Transverse colon (tissue), 4 donors: Measurements from ENCODE around the gene AGK. TPM values are rescaled to one million over a fixed set of nuclear protein-coding genes. Genes with fewer than 3 reads are reported as not detected.
"Not testable (repeated sequence)": the region's sequence is repeated elsewhere in the genome, so short reads cannot be mapped to it uniquely, and the experiment has no call there.

Source experiments
- DNase-seq: peaks from one replicate; pipeline ENCODE4 v3.0.0-alpha.2; 2019
- H3K27ac ChIP-seq, 4 donors: fragments of 200-600 bp; sonication (generic); 2 replicates each; pipeline ENCODE4 v1.5.1; 2016 to 2018; ENCODE audit warnings: inconsistent platforms in 4 of 4
- H3K27me3 ChIP-seq: fragments of 200-600 bp; sonication (generic); 2 replicates; pipeline ENCODE4 v1.5.1; 2017; ENCODE audit warnings: inconsistent platforms
- H3K36me3 ChIP-seq, 4 donors: fragments of 200-600 bp; sonication (generic); 2 replicates each; pipeline ENCODE4 v1.5.1; 2017 to 2019; ENCODE audit warnings: inconsistent platforms in 4 of 4
- H3K4me1 ChIP-seq, 4 donors: fragments of 200-600 bp; sonication (generic); 2 replicates each; pipeline ENCODE4 v1.5.1; 2017 to 2020; ENCODE audit warnings: inconsistent platforms in 4 of 4
- H3K4me3 ChIP-seq, 4 donors: fragments of 200-600 bp; sonication (generic); 1 replicate in 1 of 4; 2 replicates in 3 of 4; pipeline versions ENCODE4 v1.5.1 to v1.6.1; 2017 to 2019; ENCODE audit warnings: inconsistent platforms in 4 of 4
- H3K9me3 ChIP-seq, 2 donors: fragments of 200-600 bp; sonication (generic); 2 replicates each; pipeline ENCODE4 v1.5.1; 2017 to 2019; ENCODE audit warnings: inconsistent platforms in 2 of 2
- CTCF ChIP-seq, 5 experiments: fragments of 200-600 bp in 3 of 5; fragments of 450-650 bp in 2 of 5; sonication (generic) in 3 of 5; IDR thresholded peaks; 1 replicate in 2 of 5; 2 replicates in 3 of 5; pipeline ENCODE4 v1.5.1; 2016 to 2017; ENCODE audit warnings: antibody characterized with exemption in 5 of 5, inconsistent platforms in 3 of 5, mild to moderate bottlenecking in 2 of 5, moderate library complexity in 1 of 5
- EP300 ChIP-seq: sonication (generic); formaldehyde crosslinking; IDR thresholded peaks from one replicate; pipeline ENCODE4 v1.6.1; 2017; ENCODE audit warnings: antibody characterized with exemption, low read depth
- POLR2A ChIP-seq: fragments of 450-650 bp; IDR thresholded peaks from one replicate; pipeline ENCODE4 v1.6.1; 2016; ENCODE audit warnings: antibody characterized with exemption, mild to moderate bottlenecking, moderate library complexity
- POLR2AphosphoS5 ChIP-seq, 3 donors: sonication (generic); formaldehyde crosslinking; IDR thresholded peaks; one replicate each; pipeline ENCODE4 v1.6.1; 2016; ENCODE audit warnings: antibody characterized with exemption in 3 of 3
- WGBS, 2 donors: methylation state at CpG; one replicate each; pipeline ENCODE4 v1.1.5; 2018; ENCODE audit warnings: low coverage in 1 of 2; 5-methylcytosine and 5-hydroxymethylcytosine counted together
- in situ Hi-C, 4 donors: fragments of 200-750 bp; cut with MboI; loops; one replicate each; pipeline versions ENCODE4 v1.15.0 to v1.15.1; 2017; ENCODE audit warnings: low sequenced_read_pairs in 3 of 4, low pct_ligation_motif_present in 1 of 4, low pct_unique_long_range_greater_than_20kb in 1 of 4
- intact Hi-C: fragments of 100-400 bp; cut with DNase I; formaldehyde crosslinking; loops from one replicate; pipeline ENCODE4 v1.15.1; 2023; ENCODE audit warnings: low total_unique reads
- total RNA-seq, 4 donors: library from RNA; depleted of rRNA; stranded (reverse); fragments of >200 nt; gene quantifications; one replicate each; pipeline ENCODE4 v1.1.0, GENCODE V29; 2016

AGK gene
- total RNA-seq, 4 donors from 2014 or later: 5.4 to 22.8 (median 19.1) TPM

DNA sequence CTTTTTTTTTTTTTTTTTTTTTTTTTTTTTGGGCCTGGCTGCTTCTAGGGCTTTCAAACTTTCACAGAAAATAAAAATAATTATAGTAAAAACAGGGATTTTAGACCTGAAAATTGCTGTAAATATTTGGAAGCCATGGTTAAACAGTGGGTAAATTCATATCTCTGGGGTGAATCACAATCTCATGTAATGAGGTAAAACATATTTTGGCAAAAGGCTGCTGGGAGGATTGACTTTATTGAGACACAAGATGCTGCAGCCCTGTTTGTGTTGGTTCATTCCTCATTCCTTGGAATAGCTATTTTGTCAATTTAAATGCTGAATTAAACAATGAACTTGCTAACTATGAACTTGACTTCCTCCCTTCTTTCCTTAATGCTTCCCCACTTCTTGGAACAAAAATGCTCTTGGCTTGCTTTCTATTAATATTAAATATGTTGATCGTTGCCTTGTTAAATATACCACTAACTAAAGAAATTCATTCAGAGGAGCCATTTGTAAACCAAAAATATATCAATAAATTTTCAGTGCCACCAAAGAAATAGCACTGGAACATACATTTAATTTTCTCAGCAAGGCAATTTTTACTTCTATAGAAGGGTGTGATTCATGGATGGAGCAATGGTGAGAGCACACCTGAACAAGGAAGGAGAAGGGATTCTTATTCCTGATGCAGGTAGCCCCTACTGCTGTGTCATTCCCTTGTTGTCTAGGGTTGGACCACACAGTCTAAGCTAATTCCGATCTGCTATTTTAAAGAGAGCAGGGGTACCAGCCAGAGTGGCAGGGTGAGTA is 24.6 kb downstream of the AGK start:
- intact Hi-C loops: no loop called here
- Histone ChIP-seq H3K9me3 (peaks cover 0 to 8% of the 10 kb centered on the region in 2 donors), H3K36me3 (peaks cover 0 to 6% (median 0%) of the 10 kb centered on the region in 4 donors), H3K27me3 (no peaks in the 10 kb centered on the region), H3K4me1 (no peaks in the 10 kb centered on the region), H3K4me3 (no peak overlapping the region), H3K27ac (no peak overlapping the region)
- WGBS, 2 donors: 89 to 91% methylated on average over 1 to 2 of the region's 2 CpGs
- no peak for TF ChIP-seq POLR2A
- no peak for TF ChIP-seq EP300
- in situ Hi-C loops: no loop called here
- no peak for DNase-seq

DNA sequence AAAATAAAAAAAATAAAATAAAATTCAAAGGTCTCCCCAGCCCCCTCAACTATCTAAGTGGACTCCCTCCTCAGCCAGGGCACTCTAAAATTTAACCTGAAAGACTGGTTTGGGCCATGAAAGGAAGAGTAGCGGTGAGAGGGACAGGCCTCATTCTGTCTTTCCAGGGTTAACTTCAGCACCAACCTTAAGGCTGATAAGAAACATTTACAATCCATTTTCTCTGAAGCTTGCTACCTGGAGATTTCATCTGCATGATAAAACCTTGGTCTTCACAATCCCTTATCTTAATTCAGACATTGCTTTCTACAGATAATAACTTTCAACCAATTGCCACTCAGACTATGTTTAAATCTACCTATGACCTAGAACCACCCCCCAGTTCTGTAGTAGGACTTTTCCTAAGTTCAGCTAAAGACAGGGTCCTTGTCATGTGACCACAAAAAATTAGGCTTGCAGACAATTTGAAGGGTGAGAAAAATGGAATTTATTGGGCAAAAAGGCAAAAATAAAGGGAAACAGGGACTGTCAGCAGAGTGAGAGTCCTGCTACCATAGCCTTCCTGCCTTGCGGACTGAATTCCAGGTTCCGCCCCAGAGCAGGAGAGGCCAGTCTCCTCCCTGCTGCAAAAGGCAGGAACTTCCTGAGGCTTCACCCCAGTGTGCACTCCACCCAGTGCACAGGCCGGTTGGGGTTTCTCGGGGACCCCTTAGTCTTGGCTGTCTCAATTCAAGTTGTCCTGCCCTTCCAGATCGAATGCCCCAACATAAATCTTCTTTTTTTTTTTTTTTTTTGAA is 26.0 kb downstream of the AGK start:
- in situ Hi-C loops (no loop called here), intact Hi-C loops (no loop called here)
- no peak for TF ChIP-seq POLR2A
- no peak for TF ChIP-seq EP300
- TF ChIP-seq CTCF (IDR thresholded peaks at IDR 0.05): no peak
- no peak for TF ChIP-seq POLR2AphosphoS5 (IDR thresholded peaks at IDR 0.05)
- DNase-seq: no peak
- Histone ChIP-seq H3K9me3 (peaks cover 0 to 8% of the 10 kb centered on the region in 2 donors), H3K27ac (no peak overlapping the region), H3K4me1 (no peaks in the 10 kb centered on the region), H3K27me3 (no peaks in the 10 kb centered on the region), H3K36me3 (peaks cover 0 to 6% (median 0%) of the 10 kb centered on the region in 4 donors), H3K4me3 (no peak overlapping the region)
- WGBS, 2 donors: 99 to 100% methylated on average over 2 to 6 of the region's 6 CpGs

- H3K27ac ChIP-seq, H3K36me3 ChIP-seq, H3K4me1 ChIP-seq, H3K27me3 ChIP-seq, in situ Hi-C loops, H3K9me3 ChIP-seq, intact Hi-C loops, H3K4me3 ChIP-seq, DNase-seq: not testable (repeated sequence)
- WGBS, 2 donors: 93% methylated on average over 5 of the region's 5 CpGs
Measured at GRCh38 chr7:141579953-141580352, 28.7 kb downstream of the AGK start.

- DNase-seq, in situ Hi-C loops, H3K9me3 ChIP-seq, H3K27ac ChIP-seq, H3K27me3 ChIP-seq, H3K4me3 ChIP-seq, H3K4me1 ChIP-seq, intact Hi-C loops, H3K36me3 ChIP-seq: not testable (repeated sequence)
- 81% methylated on average over 7 of the region's 7 CpGs; no CpG with 5 or more reads in 1 of the 2 donors for WGBS, 2 donors
Measured at GRCh38 chr7:141582063-141582462, 30.9 kb downstream of the AGK start.

DNA sequence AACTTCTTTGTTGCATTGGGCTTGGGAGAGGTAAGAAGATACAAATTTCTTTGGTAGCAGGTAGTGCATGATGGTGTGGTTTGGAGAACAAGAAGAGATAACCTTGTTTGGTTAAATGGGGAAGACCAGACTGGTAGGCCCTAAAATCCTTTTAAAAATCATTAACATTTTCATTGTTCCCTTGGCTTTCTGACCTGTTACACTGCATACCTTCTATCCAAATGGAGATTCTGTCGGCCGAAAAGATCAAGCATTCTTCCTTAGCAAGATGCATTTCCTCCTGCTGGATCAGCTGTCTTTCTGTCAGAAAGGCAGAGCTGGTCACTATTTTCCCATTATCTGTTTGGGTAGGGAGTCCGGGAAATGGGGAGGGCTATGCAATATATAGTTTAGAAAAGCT is 33.7 kb downstream of the AGK start:
- DNase-seq: no peak
- WGBS, 2 donors: 87 to 91% methylated on average over 3 of the region's 3 CpGs
- TF ChIP-seq POLR2A (no peak), POLR2AphosphoS5 (IDR thresholded peaks at IDR 0.05) (no peak), CTCF (IDR thresholded peaks at IDR 0.05) (no peak), EP300 (no peak)
- no peak overlapping the region for H3K4me3 ChIP-seq
- no peaks in the 10 kb centered on the region for H3K36me3 ChIP-seq
- H3K4me1 ChIP-seq: peaks cover 0 to 7% (median 0%) of the 10 kb centered on the region in 4 donors
- in situ Hi-C loops (no loop called here), intact Hi-C loops (no loop called here)
- no peaks in the 10 kb centered on the region for H3K27me3 ChIP-seq
- peaks cover 0 to 1% of the 10 kb centered on the region in 2 donors for H3K9me3 ChIP-seq
- H3K27ac ChIP-seq: no peak overlapping the region
